NOMO-1 treated with dmso at 0.1 percent for 144 hours (cell line): ENCODE data around the gene XPC.

Experiments used
- DNase-seq: peaks from one replicate; lab custom pipeline; 2025; ENCODE audit not compliant: unreplicated experiment; lab: John Stamatoyannopoulos, UW

Gene XPC

GRCh38 chr3:14174483-14174882 lies 3.9 kb downstream of the XPC start:
- no peak for DNase-seq

GRCh38 chr3:14172496-14172895 lies 5.9 kb downstream of the XPC start:
- DNase-seq, result no peak

DNA sequence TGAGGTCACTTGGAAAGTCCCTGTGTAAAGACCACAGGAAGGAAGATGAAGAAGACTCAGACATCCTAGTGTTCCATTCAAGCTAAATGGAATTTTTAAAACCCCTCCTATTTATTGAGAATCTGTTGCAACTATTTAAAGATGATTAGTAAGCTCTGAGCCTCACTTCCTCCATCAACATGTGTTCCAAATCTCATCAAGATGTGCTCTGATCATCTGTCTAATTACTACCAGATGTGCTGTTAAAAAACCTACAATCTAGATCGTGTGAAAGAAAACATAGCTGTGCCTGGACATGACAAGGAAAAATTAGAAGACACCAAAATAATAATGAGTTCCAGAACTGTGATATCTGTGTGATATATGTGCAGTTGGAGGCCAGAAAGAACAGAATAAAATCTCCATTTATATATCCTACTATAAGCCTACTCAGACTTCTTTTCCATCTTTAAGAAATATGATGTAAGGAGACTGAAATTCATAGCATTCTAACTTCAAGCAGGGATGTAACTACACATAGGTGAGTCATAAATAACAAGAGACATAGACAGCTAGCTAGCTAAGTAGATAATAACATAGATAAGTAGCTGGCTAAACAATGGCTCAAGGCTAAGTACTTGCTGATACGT lies 7.8 kb downstream of the XPC start:
- DNase-seq, result no peak

- no peak for DNase-seq
Measured at GRCh38 chr3:14169871-14170270, 8.5 kb downstream of the XPC start.

DNA sequence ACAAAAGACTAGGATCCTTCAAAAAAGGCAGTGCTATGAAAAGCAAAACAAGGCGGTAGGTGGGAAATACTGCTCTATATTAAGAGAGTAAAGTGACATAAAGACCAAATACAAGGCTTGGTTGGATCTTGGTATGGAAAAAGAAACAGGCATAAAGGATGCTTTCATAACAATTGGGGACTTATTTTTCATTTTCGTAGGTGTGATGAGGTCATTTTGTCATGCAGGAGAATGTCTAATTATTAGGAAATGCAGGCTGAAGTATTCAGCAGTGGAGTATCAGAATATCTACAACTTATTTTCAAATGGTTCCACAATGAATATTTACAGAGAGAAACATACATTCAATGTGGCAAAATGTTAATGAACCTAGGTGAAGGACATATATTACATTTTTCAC lies 9.0 kb downstream of the XPC start:
- DNase-seq, result no peak

- DNase-seq, result no peak
Measured at GRCh38 chr3:14166877-14167603, 11.4 kb downstream of the XPC start.

DNA sequence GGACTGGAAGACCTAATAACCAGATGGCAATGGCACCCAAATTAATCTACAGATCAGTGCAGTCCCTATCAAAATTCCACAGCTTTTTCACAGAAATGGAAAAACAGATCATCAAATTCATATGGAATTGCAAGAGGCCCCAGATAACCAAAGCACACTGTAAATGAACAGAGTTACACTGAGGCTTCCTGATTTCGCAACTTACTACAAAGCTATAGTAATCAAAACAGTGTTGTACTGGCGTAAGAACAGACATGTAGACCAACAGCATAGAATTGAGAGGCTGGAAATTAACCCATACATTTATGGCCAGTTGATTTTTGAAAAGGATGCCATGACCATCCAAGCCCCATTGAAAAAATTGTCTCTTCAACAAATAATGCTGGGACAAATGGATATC lies 16.2 kb downstream of the XPC start:
- DNase-seq, result no peak

GRCh38 chr3:14161282-14161681 lies 17.1 kb downstream of the XPC start:
- DNase-seq, result no peak

GRCh38 chr3:14159426-14159825 lies 19.0 kb downstream of the XPC start:
- DNase-seq, result no peak

GRCh38 chr3:14158370-14158769 lies 20.0 kb downstream of the XPC start:
- no peak for DNase-seq

- no peak for DNase-seq
Measured at GRCh38 chr3:14157951-14158350, 20.4 kb downstream of the XPC start.

GRCh38 chr3:14156843-14157561 lies 21.4 kb downstream of the XPC start:
- DNase-seq, result no peak

DNA sequence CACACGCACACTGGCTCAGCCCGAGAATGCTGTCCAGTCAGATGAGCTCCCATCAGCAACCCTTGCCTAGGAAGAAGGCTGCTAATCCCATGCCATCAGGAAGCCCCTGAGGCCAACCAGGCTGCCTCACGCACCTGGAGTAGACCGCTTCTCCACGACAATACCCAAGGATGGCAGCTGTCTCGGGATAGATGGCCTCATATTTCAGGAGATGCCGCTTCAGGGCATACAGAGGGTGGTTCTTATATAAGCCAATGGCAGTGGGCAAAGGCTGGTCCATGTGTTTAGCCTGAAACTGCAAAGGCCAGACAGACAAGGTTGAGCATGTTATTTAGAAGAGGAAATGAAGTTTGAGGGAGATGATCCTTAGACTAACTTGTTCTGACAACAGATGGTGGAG lies 22.2 kb downstream of the XPC start:
- DNase-seq, result no peak

- DNase-seq, result no peak
Measured at GRCh38 chr3:14154895-14155440, 23.4 kb downstream of the XPC start.

- DNase-seq, result no peak
Measured at GRCh38 chr3:14154276-14154675, 24.1 kb downstream of the XPC start.

- no peak for DNase-seq
Measured at GRCh38 chr3:14153663-14154062, 24.7 kb downstream of the XPC start.

- DNase-seq, result no peak
Measured at GRCh38 chr3:14152963-14153355, 25.4 kb downstream of the XPC start.

- DNase-seq, result no peak
Measured at GRCh38 chr3:14152233-14152962, 26.0 kb downstream of the XPC start.

- no peak for DNase-seq
Measured at GRCh38 chr3:14151471-14152083, 26.8 kb downstream of the XPC start.

DNA sequence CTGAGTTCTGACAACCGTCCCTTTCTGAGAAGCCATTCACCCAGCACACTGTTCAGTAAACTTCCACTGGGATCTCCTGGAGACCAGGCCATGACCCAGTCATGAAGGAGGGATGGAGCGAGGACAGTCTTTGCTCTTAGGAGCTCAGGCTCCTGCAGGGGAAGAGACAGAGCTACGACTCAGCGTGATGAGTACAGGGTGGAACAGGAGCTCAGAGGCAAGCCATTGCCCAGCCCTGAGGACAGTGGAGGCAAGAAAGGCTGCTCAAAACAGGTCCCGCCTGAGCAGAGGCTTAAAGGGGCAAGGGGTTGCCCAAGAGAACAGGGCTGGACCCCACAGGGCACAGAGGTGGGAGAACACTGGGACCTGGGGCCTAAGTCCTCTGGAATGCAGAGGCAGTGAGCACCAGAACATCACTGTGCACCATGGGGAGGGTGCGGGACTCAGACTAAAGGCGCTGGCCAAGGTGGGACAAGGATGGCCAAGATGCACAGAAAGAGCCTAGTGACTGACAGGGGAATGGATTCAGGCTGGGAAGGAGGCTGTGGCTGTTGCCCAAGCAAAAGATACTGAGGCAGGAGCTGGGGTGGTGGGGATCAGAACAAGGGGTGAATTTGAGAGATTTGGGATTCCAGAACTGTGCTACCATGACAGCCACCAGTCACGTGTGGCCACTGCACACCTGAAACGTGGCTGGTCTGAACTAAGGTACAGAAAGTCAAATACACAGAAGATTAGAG lies 27.7 kb downstream of the XPC start:
- no peak for DNase-seq
